A673 (cell line): ENCODE data around the gene MANSC4. TPM values are rescaled to one million over a fixed set of nuclear protein-coding genes. Genes with fewer than 3 reads are reported as not detected.

Experiments used
- BruUV-seq: library from RNA; stranded (reverse); fragments of 400-500 nt; replicated peaks from 2 replicates; lab custom pipeline; 2021; lab: Mats Ljungman, UMichigan
- CTCF ChIA-PET: fragments of 300-600 bp; sonication (Branson Sonifier 250); formaldehyde crosslinking; loops from one replicate; lab custom pipeline; 2022; ENCODE audit warnings: antibody characterized with exemption; lab: Charles Lee
- POLR2A ChIA-PET: fragments of 300-600 bp; sonication (Branson Sonifier 250); formaldehyde crosslinking; loops from one replicate; lab custom pipeline; 2022; ENCODE audit warnings: antibody characterized with exemption; ENCODE audit not compliant: low non-redundant PET; lab: Charles Lee
- DNase-seq: peaks from one replicate; pipeline ENCODE4 v3.0.0-alpha.2; 2015; ENCODE audit warnings: low spot score
- H3K27ac ChIP-seq: fragments of 200-600 bp; sonication (generic); 2 replicates; pipeline ENCODE4 v1.5.1; 2016; ENCODE audit warnings: mixed run types, low read depth, mild to moderate bottlenecking, mixed read lengths, antibody characterized with exemption, low read length; ENCODE audit not compliant: poor library complexity, severe bottlenecking
- H3K27me3 ChIP-seq: fragments of 200-600 bp; sonication (generic); replicated peaks from 2 replicates; pipeline ENCODE4 v1.6.1; 2017; ENCODE audit warnings: mixed run types, low read depth, mild to moderate bottlenecking, mixed read lengths, antibody characterized with exemption, low read length; ENCODE audit not compliant: insufficient read depth, poor library complexity
- H3K36me3 ChIP-seq: fragments of 200-600 bp; sonication (generic); 2 replicates; pipeline ENCODE4 v1.6.1; 2016; ENCODE audit warnings: mixed run types, mild to moderate bottlenecking, mixed read lengths, antibody characterized with exemption, low read length; ENCODE audit not compliant: insufficient read depth, poor library complexity, severe bottlenecking
- H3K4me1 ChIP-seq: fragments of 200-600 bp; sonication (generic); 2 replicates; pipeline ENCODE4 v1.6.1; 2017; ENCODE audit warnings: mixed run types, mild to moderate bottlenecking, mixed read lengths, antibody characterized with exemption, low read length; ENCODE audit not compliant: insufficient read depth, poor library complexity, severe bottlenecking
- H3K4me3 ChIP-seq: fragments of 200-600 bp; sonication (generic); 2 replicates; pipeline ENCODE4 v1.5.1; 2016; ENCODE audit warnings: low read depth, mixed run types, mild to moderate bottlenecking, mixed read lengths, low read length; ENCODE audit not compliant: poor library complexity, severe bottlenecking
- H3K9me3 ChIP-seq: fragments of 200-600 bp; sonication (generic); 2 replicates; pipeline ENCODE4 v1.6.1; 2016; ENCODE audit warnings: mixed run types, low read depth, mild to moderate bottlenecking, mixed read lengths, antibody characterized with exemption, low read length; ENCODE audit not compliant: poor library complexity, severe bottlenecking
- EZH2 ChIP-seq: fragments of 200-600 bp; sonication (generic); IDR thresholded peaks from 2 replicates; pipeline ENCODE4 v1.6.1; 2017; ENCODE audit warnings: borderline replicate concordance, low read depth, mild to moderate bottlenecking, mixed read lengths, antibody characterized with exemption, low read length; ENCODE audit not compliant: poor library complexity, severe bottlenecking
- intact Hi-C: fragments of 100-400 bp; cut with micrococcal nuclease; formaldehyde crosslinking; loops from one replicate; pipeline ENCODE4 v1.10.0; 2022; ENCODE audit not compliant: unreplicated experiment
- total RNA-seq: library from RNA; stranded (reverse); gene quantifications from 2 replicates; pipeline ENCODE4 v1.2.3, GENCODE V29; 2021
- TF ChIP-seq, protein P1 (sequence below): fragments of 300-800, 200-600 bp; sonication (generic); conservative IDR thresholded peaks from 2 replicates; pipeline ENCODE4 v1.5.1; 2017; ENCODE audit warnings: low read depth, mild to moderate bottlenecking, antibody characterized with exemption, low read length, moderate library complexity, mixed read lengths

MANSC4 gene
- total RNA-seq, 1 experiment from 2014 or later = not detected

DNA sequence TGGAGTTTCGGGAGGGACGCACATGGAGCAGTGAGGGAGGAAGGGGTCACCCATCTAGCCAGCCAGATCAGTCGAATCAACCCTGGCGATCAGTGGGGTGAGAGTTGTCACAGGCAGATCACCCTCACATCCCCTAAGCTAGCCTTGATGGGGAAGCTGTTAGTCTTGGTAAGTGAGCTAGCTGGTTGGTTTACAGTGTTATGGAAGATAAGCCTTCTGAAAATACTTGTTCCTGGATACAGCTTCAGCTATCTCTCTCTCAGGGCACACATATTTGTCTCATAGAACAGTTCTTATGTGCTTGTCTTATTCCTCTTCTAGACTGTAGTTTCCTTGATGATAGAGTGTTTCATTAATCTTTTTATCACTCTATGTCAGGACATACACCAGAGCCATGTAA lies 26.2 kb upstream of the MANSC4 start:
- Histone ChIP-seq H3K4me3 (no peak overlapping the region), H3K36me3 (no peaks in the 10 kb centered on the region), H3K27me3 (no peaks in the 10 kb centered on the region), H3K9me3 (no peaks in the 10 kb centered on the region), H3K27ac (no peak overlapping the region), H3K4me1 (no peaks in the 10 kb centered on the region)
- no peak for DNase-seq
- intact Hi-C loops = no loop called here
- ChIA-PET POLR2A (no interaction called here), CTCF (no interaction called here)
- BruUV-seq = no TSS peak
- TF ChIP-seq EZH2 = no peak
- TF ChIP-seq, protein P1, sequence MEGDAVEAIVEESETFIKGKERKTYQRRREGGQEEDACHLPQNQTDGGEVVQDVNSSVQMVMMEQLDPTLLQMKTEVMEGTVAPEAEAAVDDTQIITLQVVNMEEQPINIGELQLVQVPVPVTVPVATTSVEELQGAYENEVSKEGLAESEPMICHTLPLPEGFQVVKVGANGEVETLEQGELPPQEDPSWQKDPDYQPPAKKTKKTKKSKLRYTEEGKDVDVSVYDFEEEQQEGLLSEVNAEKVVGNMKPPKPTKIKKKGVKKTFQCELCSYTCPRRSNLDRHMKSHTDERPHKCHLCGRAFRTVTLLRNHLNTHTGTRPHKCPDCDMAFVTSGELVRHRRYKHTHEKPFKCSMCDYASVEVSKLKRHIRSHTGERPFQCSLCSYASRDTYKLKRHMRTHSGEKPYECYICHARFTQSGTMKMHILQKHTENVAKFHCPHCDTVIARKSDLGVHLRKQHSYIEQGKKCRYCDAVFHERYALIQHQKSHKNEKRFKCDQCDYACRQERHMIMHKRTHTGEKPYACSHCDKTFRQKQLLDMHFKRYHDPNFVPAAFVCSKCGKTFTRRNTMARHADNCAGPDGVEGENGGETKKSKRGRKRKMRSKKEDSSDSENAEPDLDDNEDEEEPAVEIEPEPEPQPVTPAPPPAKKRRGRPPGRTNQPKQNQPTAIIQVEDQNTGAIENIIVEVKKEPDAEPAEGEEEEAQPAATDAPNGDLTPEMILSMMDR = no peak

DNA sequence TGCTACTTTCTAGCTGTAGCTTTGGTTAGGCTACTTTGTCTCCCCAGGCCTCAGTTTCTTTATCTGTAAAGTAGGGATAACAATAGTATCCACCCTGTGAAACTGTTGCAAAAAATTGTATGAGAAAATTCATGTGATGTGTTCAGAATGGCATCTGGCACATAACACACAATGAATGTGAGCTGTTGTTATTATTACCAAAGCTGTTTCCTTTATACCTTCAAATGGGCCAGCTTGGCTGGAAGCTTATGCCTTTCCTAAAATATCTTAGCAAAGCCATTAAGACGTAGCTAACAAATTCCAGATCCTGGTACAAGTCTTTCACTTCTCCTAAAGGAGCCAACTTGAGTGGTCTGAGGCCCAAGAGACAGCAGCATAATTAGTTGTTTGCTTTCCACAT lies 25.2 kb upstream of the MANSC4 start:
- TF ChIP-seq EZH2 = no peak
- TF ChIP-seq, protein P1 = no peak
- Histone ChIP-seq H3K27me3 (no peaks in the 10 kb centered on the region), H3K4me1 (no peaks in the 10 kb centered on the region), H3K4me3 (no peak overlapping the region), H3K27ac (no peak overlapping the region), H3K9me3 (no peaks in the 10 kb centered on the region), H3K36me3 (no peaks in the 10 kb centered on the region)
- no peak for DNase-seq
- ChIA-PET CTCF (no interaction called here), POLR2A (interaction anchor here (0.7 kb wide), 1 partner anchor 1515 kb away, joined by 4 read pairs; no protein-coding TSS in a partner anchor)
- no TSS peak for BruUV-seq
- intact Hi-C loops = no loop called here

DNA sequence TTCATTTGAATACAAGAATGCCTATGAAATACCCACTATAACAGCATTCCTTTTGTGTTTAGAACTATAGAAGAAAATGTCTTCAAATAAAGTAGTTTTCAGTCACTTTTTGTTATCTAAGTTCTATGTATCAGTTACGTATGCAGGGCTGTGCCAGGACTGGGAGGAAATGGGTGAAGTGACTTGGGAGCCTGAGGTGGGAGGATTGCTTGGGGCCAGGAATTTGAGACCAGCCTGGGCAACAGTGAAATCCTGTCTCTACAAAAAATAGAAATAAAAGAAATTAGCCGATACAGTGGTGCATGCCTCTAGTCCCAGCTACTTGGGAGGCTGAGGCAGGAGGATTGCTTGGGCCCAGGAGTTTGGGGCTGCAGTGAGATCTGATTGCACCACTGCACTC lies 22.9 kb upstream of the MANSC4 start:
- intact Hi-C loops = no loop called here
- H3K27me3 ChIP-seq = no peaks in the 10 kb centered on the region
- no peak overlapping the region for H3K4me3 ChIP-seq
- no peaks in the 10 kb centered on the region for H3K9me3 ChIP-seq
- no peak for TF ChIP-seq EZH2
- TF ChIP-seq, protein P1 = no peak
- no peak for DNase-seq
- CTCF ChIA-PET = no interaction called here
- H3K27ac ChIP-seq = no peak overlapping the region
- H3K36me3 ChIP-seq = peaks cover 16% of the 10 kb centered on the region
- POLR2A ChIA-PET = no interaction called here
- BruUV-seq = no TSS peak
- H3K4me1 ChIP-seq = no peaks in the 10 kb centered on the region
